Psoas muscle (tissue), 8 donors: ENCODE results near the gene PXT1. TPM values are rescaled to one million over a fixed set of nuclear protein-coding genes. Genes with fewer than 3 reads are reported as not detected.

Experiments
- ATAC-seq, 4 donors: fragments of 200-7000 bp; cut with Tn5 transposase; one replicate each; pipeline ENCODE4 v1.9.1; 2020; ENCODE audit warnings: moderate library complexity in 3 of 4, mild to moderate bottlenecking in 2 of 4
- DNase-seq, 2 donors: peaks; one replicate each; pipeline ENCODE4 v3.0.0-alpha.2; 2020
- H3K27ac ChIP-seq: fragments of 200-600 bp; one replicate; pipeline ENCODE4 v1.8.0; 2022
- H3K27me3 ChIP-seq, 3 donors: fragments of 200-600 bp in 1 of 3; one replicate each; pipeline versions ENCODE4 v1.6.1 to v1.8.0; 2013 to 2022; ENCODE audit warnings: low read length in 2 of 3, mild to moderate bottlenecking in 2 of 3, moderate library complexity in 1 of 3; ENCODE audit not compliant: insufficient read depth in 3 of 3
- H3K36me3 ChIP-seq, 2 donors: fragments of 200-600 bp in 1 of 2; one replicate each; pipeline versions ENCODE4 v1.6.1 to v1.8.0; 2013 to 2022; ENCODE audit warnings: low read depth in 1 of 2, mild to moderate bottlenecking in 1 of 2, moderate library complexity in 1 of 2; ENCODE audit not compliant: insufficient read depth in 1 of 2
- H3K4me1 ChIP-seq: fragments of 200-600 bp; one replicate; pipeline ENCODE4 v1.8.0; 2022
- H3K4me3 ChIP-seq: fragments of 200-600 bp; one replicate; pipeline ENCODE4 v1.8.0; 2022; ENCODE audit warnings: mild to moderate bottlenecking
- H3K9me3 ChIP-seq: fragments of 200-600 bp; one replicate; pipeline ENCODE4 v1.8.0; 2022
- CTCF ChIP-seq: fragments of 200-600 bp; IDR thresholded peaks from one replicate; pipeline ENCODE4 v1.8.0; 2022; ENCODE audit warnings: antibody characterized with exemption
- WGBS, 3 donors: extraction: QIAGEN DNeasy Blood & Tissue Kit; methylation state at CpG; one replicate each; pipeline versions ENCODE4 v1.1.6 to v1.1.7; 2013; 5-methylcytosine and 5-hydroxymethylcytosine counted together
- intact Hi-C, 2 donors: fragments of 100-400 bp; cut with DNase I; formaldehyde crosslinking; loops; one replicate each; pipeline versions ENCODE4 v1.11.0 to v1.14.2; 2022
- polyA plus RNA-seq, 3 donors: library from polyadenylated mRNA; stranded (reverse); fragments of 200-250 nt; gene quantifications; one replicate each; pipeline ENCODE4 v1.2.3, GENCODE V29; 2013
- total RNA-seq, 4 donors: library from RNA; stranded (reverse); fragmentation: NEBNext Ultra II Directional in 2 of 4; extraction: Animal tissue kit (Norgen Biotek cat#: 25700) in 2 of 4; gene quantifications; one replicate each; pipeline versions ENCODE4 v1.2.1 to v1.2.4, GENCODE V29; 2021 to 2023
- donor health status: healthy with polysubstance abuse.
- donor health status: DM: no; HTN: no; CAD: no; lungs with moderate emphysema.
- donor health status: Bipolar disorder and iron deficiency.
- donor health status: healthy.
- donor health status: DM: yes; HTN: yes; CAD: no.
- donor health status: DM: no; HTN: no; CAD: no.
- donor health status: DM: no; HTN: no; CAD: no.
- donor health status: DM: yes; HTN: yes; CAD: no.

The PXT1 gene
- total and polyA plus RNA-seq, 7 donors: 0.03 to 0.34 (median 0.14) TPM; not detected in 1

- H3K4me3 ChIP-seq: peak overlapping the region; percentile 77
- intact Hi-C loops: loop anchor here (5.0 to 10.0 kb wide), 4 partner anchors 106 to 243 kb away; partner anchors contain the start of genes SRSF3 (in 2 of the 2) and STK38 (in 1 of the 2)
- no peaks in the 10 kb centered on the region for H3K27me3 ChIP-seq
- DNase-seq: peak; percentile 93 to 96
- no peaks in the 10 kb centered on the region for H3K9me3 ChIP-seq
- peak overlapping the region; percentile 95 for H3K27ac ChIP-seq
- H3K36me3 ChIP-seq: no peaks in the 10 kb centered on the region
- WGBS, 3 donors: 17 to 24% (median 20%) methylated on average over 8 of the region's 8 CpGs
- ATAC-seq: peak; percentile 94 to 95 (median 94)
- H3K4me1 ChIP-seq: peaks cover 35% of the 10 kb centered on the region
- TF ChIP-seq CTCF: no peak
Measured at GRCh38 chr6:36441307-36441894, 1.3 kb downstream of the PXT1 start.

GRCh38 chr6:36436466-36436865 lies 6.2 kb downstream of the PXT1 start:
- Histone ChIP-seq H3K27ac (no peak overlapping the region), H3K36me3 (no peaks in the 10 kb centered on the region), H3K27me3 (no peaks in the 10 kb centered on the region), H3K9me3 (no peaks in the 10 kb centered on the region), H3K4me1 (peaks cover 8% of the 10 kb centered on the region), H3K4me3 (no peak overlapping the region)
- intact Hi-C loops: no loop called here
- no peak for ATAC-seq
- no peak for TF ChIP-seq CTCF
- DNase-seq: no peak
- WGBS, 3 donors: 84 to 97% (median 88%) methylated on average over 1 of the region's 1 CpG

GRCh38 chr6:36432151-36432671 lies 10.4 kb downstream of the PXT1 start:
- H3K27me3 ChIP-seq: no peaks in the 10 kb centered on the region
- no peak for DNase-seq
- no peak overlapping the region for H3K27ac ChIP-seq
- H3K36me3 ChIP-seq: no peaks in the 10 kb centered on the region
- intact Hi-C loops: no loop called here
- no peak overlapping the region for H3K4me3 ChIP-seq
- no peak for TF ChIP-seq CTCF
- no peaks in the 10 kb centered on the region for H3K4me1 ChIP-seq
- H3K9me3 ChIP-seq: no peaks in the 10 kb centered on the region
- ATAC-seq: no peak
- 73 to 88% (median 86%) methylated on average over 4 of the region's 4 CpGs for WGBS, 3 donors

- H3K9me3 ChIP-seq: no peaks in the 10 kb centered on the region
- H3K36me3 ChIP-seq: no peaks in the 10 kb centered on the region
- intact Hi-C loops: no loop called here
- ATAC-seq (no peak), DNase-seq (no peak)
- no peaks in the 10 kb centered on the region for H3K27me3 ChIP-seq
- WGBS, 3 donors: 79 to 87% (median 84%) methylated on average over 4 of the region's 4 CpGs
- no peaks in the 10 kb centered on the region for H3K4me1 ChIP-seq
- no peak for TF ChIP-seq CTCF
- H3K27ac ChIP-seq: no peak overlapping the region
- H3K4me3 ChIP-seq: no peak overlapping the region
Measured at GRCh38 chr6:36431197-36431596, 11.5 kb downstream of the PXT1 start.

- Histone ChIP-seq H3K36me3 (no peaks in the 10 kb centered on the region), H3K9me3 (no peaks in the 10 kb centered on the region), H3K27me3 (no peaks in the 10 kb centered on the region), H3K27ac (no peak overlapping the region), H3K4me1 (no peaks in the 10 kb centered on the region), H3K4me3 (no peak overlapping the region)
- TF ChIP-seq CTCF: no peak
- 79 to 89% (median 87%) methylated on average over 2 of the region's 2 CpGs for WGBS, 3 donors
- no peak for ATAC-seq
- intact Hi-C loops: no loop called here
- no peak for DNase-seq
Measured at GRCh38 chr6:36430351-36430750, 12.3 kb downstream of the PXT1 start.
